CD4-positive, alpha-beta T cell (primary cell): ENCODE measurements around the gene PRF1. TPM values are rescaled to one million over a fixed set of nuclear protein-coding genes. Genes with fewer than 3 reads are reported as not detected.
A peak's percentile ranks its signal among the peaks of the same experiment; 100 is the strongest.

Source experiments
- ATAC-seq: fragments of 200-7000 bp; cut with Tn5 transposase; one replicate; pipeline ENCODE4 v1.10.0; 2022; ENCODE audit warnings: mild to moderate bottlenecking; ENCODE audit not compliant: poor library complexity
- CTCF ChIA-PET: fragments of 350-600 bp; sonication (Branson Sonifier 250); formaldehyde crosslinking; loops from one replicate; lab custom pipeline; 2021; ENCODE audit warnings: antibody characterized with exemption, inconsistent platforms; lab: Charles Lee
- POLR2A ChIA-PET: fragments of 350-600 bp; sonication (Branson Sonifier 250); formaldehyde crosslinking; loops from one replicate; lab custom pipeline; 2021; ENCODE audit warnings: antibody characterized with exemption, inconsistent platforms; lab: Charles Lee
- DNase-seq, 14 experiments: peaks; one replicate each; pipeline ENCODE4 v3.0.0-alpha.2; 2013 to 2020; ENCODE audit warnings: mixed read lengths in 2 of 14
- H3K27ac ChIP-seq, 2 donors: one replicate each; pipeline versions ENCODE4 v1.5.1 to v1.7.0; 2013; ENCODE audit warnings: low read length in 2 of 2, low read depth in 1 of 2, mild to moderate bottlenecking in 1 of 2
- H3K27me3 ChIP-seq, 2 experiments: 1 replicate in 1 of 2; 2 replicates in 1 of 2; pipeline versions ENCODE4 v1.6.1 to v1.7.0; 2013; ENCODE audit warnings: low read length in 2 of 2, control low read depth in 1 of 2, mild to moderate bottlenecking in 1 of 2, moderate library complexity in 1 of 2; ENCODE audit not compliant: insufficient read depth in 2 of 2, control insufficient read depth in 1 of 2
- H3K36me3 ChIP-seq: one replicate; pipeline ENCODE4 v1.6.1; 2013; ENCODE audit warnings: low read length, control low read depth; ENCODE audit not compliant: insufficient read depth
- H3K4me1 ChIP-seq: one replicate; pipeline ENCODE4 v1.6.1; 2013; ENCODE audit warnings: low read length, control low read depth; ENCODE audit not compliant: insufficient read depth
- H3K4me3 ChIP-seq: one replicate; pipeline ENCODE4 v1.5.1; 2013; ENCODE audit warnings: mild to moderate bottlenecking, low read length, moderate library complexity
- H3K9me3 ChIP-seq, 2 experiments: 1 replicate in 1 of 2; 2 replicates in 1 of 2; pipeline versions ENCODE4 v1.6.1 to v1.7.0; 2013; ENCODE audit warnings: low read length in 2 of 2, mild to moderate bottlenecking in 2 of 2, control low read depth in 1 of 2, moderate library complexity in 1 of 2; ENCODE audit not compliant: control insufficient read depth in 1 of 2, insufficient read depth in 1 of 2
- H3K27ac Mint-ChIP-seq: one replicate; pipeline ENCODE4 v1.8.0; 2020; ENCODE audit warnings: mixed read lengths
- H3K27me3 Mint-ChIP-seq: one replicate; pipeline ENCODE4 v1.8.0; 2021; ENCODE audit warnings: mixed read lengths
- H3K36me3 Mint-ChIP-seq: one replicate; pipeline ENCODE4 v1.8.0; 2021; ENCODE audit warnings: low read depth, mixed read lengths
- H3K4me1 Mint-ChIP-seq: one replicate; pipeline ENCODE4 v1.8.0; 2021; ENCODE audit warnings: low read depth, mixed read lengths
- H3K4me3 Mint-ChIP-seq: one replicate; pipeline ENCODE4 v1.8.0; 2020; ENCODE audit warnings: mild to moderate bottlenecking, mixed read lengths
- H3K9me3 Mint-ChIP-seq: one replicate; pipeline ENCODE4 v1.8.0; 2020; ENCODE audit warnings: mixed read lengths
- CTCF ChIP-seq: fragments of 200-600 bp; IDR thresholded peaks from one replicate; pipeline ENCODE4 v1.8.0; 2022; ENCODE audit warnings: antibody characterized with exemption, mild to moderate bottlenecking
- intact Hi-C, 2 experiments: fragments of 100-400 bp; cut with DNase I in 1 of 2; cut with micrococcal nuclease in 1 of 2; formaldehyde crosslinking; loops; one replicate each; pipeline versions ENCODE4 v1.15.1 to v1.9.0; 2023 to 2025; cut with DNase I, micrococcal nuclease
- total RNA-seq, 174 experiments: library from RNA in 2 of 174; stranded (reverse) in 2 of 174; gene quantifications; one replicate each; pipeline ENCODE4 v1.2.3 and lab custom pipeline; 2021 to 2026

Gene PRF1
- total RNA-seq, 2 experiments from 2014 or later, result 7.4 to 9.4 TPM

GRCh38 chr10:70592186-70592735, 10.3 kb downstream of the PRF1 start:
- Mint-ChIP-seq H3K27ac (no peak overlapping the region), H3K27me3 (no peaks in the 10 kb centered on the region), H3K9me3 (no peaks in the 10 kb centered on the region), H3K4me3 (no peak overlapping the region), H3K4me1 (no peaks in the 10 kb centered on the region), H3K36me3 (peaks cover 18% of the 10 kb centered on the region)
- TF ChIP-seq CTCF, result no peak
- H3K27ac ChIP-seq, result no peak overlapping the region
- ChIA-PET CTCF (interaction anchor here (0.9 kb wide), 1 partner anchor 14 kb away, joined by 3 read pairs; no protein-coding TSS in a partner anchor), POLR2A (interaction anchor here (1.0 to 1.5 kb wide), 2 partner anchors 11 to 13 kb away, joined by 3 to 4 read pairs; partner anchors contain the start of gene PRF1)
- intact Hi-C loops, result no loop called here
- H3K4me3 ChIP-seq, result no peak overlapping the region
- DNase-seq (no peak), ATAC-seq (no peak)
- H3K27me3 ChIP-seq, result no peaks in the 10 kb centered on the region
- H3K36me3 ChIP-seq, result peaks cover 11% of the 10 kb centered on the region
- H3K4me1 ChIP-seq, result peaks cover 13% of the 10 kb centered on the region
- no peaks in the 10 kb centered on the region for H3K9me3 ChIP-seq

GRCh38 chr10:70590655-70591416, 11.7 kb downstream of the PRF1 start:
- ChIA-PET CTCF (no interaction called here), POLR2A (no interaction called here)
- Histone ChIP-seq H3K4me1 (peaks cover 4% of the 10 kb centered on the region), H3K27ac (no peak overlapping the region), H3K27me3 (no peaks in the 10 kb centered on the region), H3K36me3 (no peaks in the 10 kb centered on the region), H3K9me3 (no peaks in the 10 kb centered on the region), H3K4me3 (no peak overlapping the region)
- H3K9me3 Mint-ChIP-seq, result no peaks in the 10 kb centered on the region
- ATAC-seq (no peak), DNase-seq (peak in 1 of 14 experiments; percentile 23)
- TF ChIP-seq CTCF, result no peak
- no peaks in the 10 kb centered on the region for H3K27me3 Mint-ChIP-seq
- H3K4me1 Mint-ChIP-seq, result no peaks in the 10 kb centered on the region
- H3K27ac Mint-ChIP-seq, result no peak overlapping the region
- intact Hi-C loops, result no loop called here
- no peak overlapping the region for H3K4me3 Mint-ChIP-seq
- peaks cover 7% of the 10 kb centered on the region for H3K36me3 Mint-ChIP-seq

GRCh38 chr10:70589762-70590654, 12.5 kb downstream of the PRF1 start:
- Histone ChIP-seq H3K9me3 (no peaks in the 10 kb centered on the region), H3K4me3 (no peak overlapping the region), H3K36me3 (no peaks in the 10 kb centered on the region), H3K4me1 (peaks cover 8% of the 10 kb centered on the region), H3K27me3 (no peaks in the 10 kb centered on the region), H3K27ac (no peak overlapping the region)
- ChIA-PET POLR2A (no interaction called here), CTCF (no interaction called here)
- Mint-ChIP-seq H3K4me3 (no peak overlapping the region), H3K27ac (no peak overlapping the region), H3K9me3 (no peaks in the 10 kb centered on the region), H3K36me3 (no peaks in the 10 kb centered on the region), H3K27me3 (no peaks in the 10 kb centered on the region), H3K4me1 (no peaks in the 10 kb centered on the region)
- intact Hi-C loops, result no loop called here
- no peak for DNase-seq
- ATAC-seq, result no peak
- no peak for TF ChIP-seq CTCF
